GM18861 (cell line): ENCODE results near the gene SLC6A16.
"Not testable (repeated sequence)": the region's sequence is repeated elsewhere in the genome, so short reads cannot be mapped to it uniquely, and the experiment has no call there.

Experiments used
- ATAC-seq: cut with Tn5 transposase; IDR thresholded peaks from one replicate; pipeline ENCODE4 v1.9.1; 2021; ENCODE audit not compliant: unreplicated experiment

Gene SLC6A16

GRCh38 chr19:49324801-49325576 lies at the start of gene SLC6A16:
Gene SLC6A16 (minus strand): TSS chr19:49325191. CDS start chr19:49311347, 13,844 bp downstream.
- ATAC-seq, result no peak

GRCh38 chr19:49373174-49373573 lies 48.2 kb upstream of the SLC6A16 start:
- ATAC-seq, result not testable (repeated sequence)

GRCh38 chr19:49371184-49371583 lies 46.2 kb upstream of the SLC6A16 start:
- no peak for ATAC-seq

- no peak for ATAC-seq
Measured at GRCh38 chr19:49368711-49369358, 43.8 kb upstream of the SLC6A16 start.

GRCh38 chr19:49366110-49366509 lies 41.1 kb upstream of the SLC6A16 start:
- no peak for ATAC-seq

GRCh38 chr19:49364083-49364737 lies 39.2 kb upstream of the SLC6A16 start:
- ATAC-seq, result no peak

DNA sequence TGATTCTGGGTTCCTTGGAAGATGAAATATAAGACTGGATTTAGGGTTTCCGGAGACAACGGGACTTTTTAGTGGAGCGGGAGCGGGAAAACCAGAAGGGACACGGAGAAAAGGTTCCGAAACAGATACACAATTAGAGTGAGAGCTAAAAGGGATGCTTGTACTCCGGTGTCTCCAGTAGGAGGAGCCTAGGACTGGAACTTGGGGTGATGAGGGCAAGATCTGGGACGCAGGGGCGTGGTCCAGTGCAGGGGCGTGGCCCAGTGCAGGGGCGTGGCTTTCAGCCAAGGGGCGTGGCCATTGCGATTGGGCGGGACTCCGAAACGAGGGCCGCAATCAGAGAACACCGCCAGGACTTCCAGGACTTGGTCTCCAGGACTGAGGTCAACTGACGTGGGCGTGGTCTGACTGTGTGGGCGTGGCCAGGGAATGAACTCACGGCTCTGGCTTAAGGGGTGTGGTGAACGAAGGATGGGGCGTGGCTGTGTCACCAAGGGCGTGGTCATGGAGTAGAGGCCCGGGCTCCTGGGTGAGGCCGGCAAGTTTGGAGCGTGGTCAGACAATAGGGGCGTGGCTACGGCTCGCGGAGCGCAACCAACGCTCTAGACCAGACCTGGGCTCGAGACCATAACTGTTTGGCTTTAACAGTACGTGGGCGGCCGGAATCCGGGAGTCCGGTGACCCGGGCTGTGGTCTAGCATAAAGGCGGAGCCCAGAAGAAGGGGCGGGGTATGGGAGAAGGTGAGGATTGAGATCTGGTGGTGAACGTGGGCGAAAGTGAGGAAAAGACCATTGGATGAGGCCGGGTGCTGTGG lies 38.5 kb upstream of the SLC6A16 start, which contains the start of gene DKKL1:
TSS of gene DKKL1 (plus strand) at position 610 of the 815 bp plus-strand sequence. CDS start at position 732, 122 bp downstream.
- no peak for ATAC-seq

DNA sequence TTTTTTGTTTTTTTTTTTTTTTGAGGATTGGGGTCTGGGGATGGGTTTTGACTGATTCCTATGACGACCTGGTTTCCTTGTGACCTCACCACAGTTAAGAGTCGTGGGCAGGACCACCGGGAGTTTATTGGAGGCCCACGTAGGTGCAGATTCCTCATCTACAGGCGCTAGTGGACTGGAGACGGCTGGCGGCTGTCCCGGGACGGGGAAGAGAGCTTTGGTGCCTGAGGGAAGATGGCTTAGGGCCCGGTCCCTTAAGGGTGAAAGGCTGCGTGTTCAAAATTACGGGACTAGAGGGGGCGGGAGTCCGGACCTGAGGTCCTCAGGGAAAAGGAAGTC lies 37.9 kb upstream of the SLC6A16 start:
- ATAC-seq, result no peak

DNA sequence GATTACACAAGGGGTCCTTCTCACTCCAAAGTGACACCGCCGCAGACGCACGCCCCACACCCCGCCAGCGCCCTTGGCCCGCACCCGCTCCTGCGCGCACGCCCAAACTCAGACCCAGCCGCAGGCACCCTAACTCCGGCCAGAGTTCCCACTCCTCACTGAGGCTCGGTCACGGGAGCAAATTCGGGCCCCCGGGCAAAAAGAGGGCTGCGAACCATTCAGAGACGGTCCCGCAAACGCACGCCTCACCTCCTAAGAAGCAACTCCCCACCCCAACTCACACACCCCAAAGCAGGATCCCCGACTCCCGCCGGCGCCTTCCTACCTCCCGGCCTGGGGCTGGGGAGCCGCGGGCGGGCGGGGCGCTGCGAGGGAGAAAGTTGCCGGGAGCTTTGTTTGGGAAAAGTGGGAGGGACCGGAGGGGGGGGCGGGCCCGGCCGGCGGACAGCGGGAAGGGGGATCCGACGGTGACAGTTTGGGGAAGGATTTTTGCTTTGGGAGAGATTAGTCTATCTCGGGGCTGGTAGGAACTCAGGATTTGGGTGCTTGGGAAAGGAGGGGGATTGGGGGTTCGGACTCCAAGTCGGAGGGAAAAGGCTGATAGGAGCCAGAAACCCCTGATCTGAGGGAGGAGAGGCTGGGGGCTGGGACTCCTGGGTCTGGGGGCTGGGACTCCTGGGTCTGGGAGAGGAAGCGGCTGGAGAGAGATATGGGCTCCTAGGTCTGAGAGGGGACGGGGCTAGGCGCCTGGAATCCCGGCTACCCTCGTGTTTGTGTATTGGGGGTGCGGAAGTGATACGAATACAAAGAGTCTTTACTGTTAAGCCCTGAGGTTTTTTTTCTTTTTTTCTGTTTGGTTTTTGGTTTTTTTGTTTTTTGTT lies 37.3 kb upstream of the SLC6A16 start, which contains the start of gene TEAD2:
TSS of gene TEAD2 (minus strand) at position 369 of the 881 bp plus-strand sequence. CDS start 2,341 bp downstream, outside the sequence.
- ATAC-seq, result no peak

GRCh38 chr19:49361438-49362047 lies 36.6 kb upstream of the SLC6A16 start:
- no peak for ATAC-seq

DNA sequence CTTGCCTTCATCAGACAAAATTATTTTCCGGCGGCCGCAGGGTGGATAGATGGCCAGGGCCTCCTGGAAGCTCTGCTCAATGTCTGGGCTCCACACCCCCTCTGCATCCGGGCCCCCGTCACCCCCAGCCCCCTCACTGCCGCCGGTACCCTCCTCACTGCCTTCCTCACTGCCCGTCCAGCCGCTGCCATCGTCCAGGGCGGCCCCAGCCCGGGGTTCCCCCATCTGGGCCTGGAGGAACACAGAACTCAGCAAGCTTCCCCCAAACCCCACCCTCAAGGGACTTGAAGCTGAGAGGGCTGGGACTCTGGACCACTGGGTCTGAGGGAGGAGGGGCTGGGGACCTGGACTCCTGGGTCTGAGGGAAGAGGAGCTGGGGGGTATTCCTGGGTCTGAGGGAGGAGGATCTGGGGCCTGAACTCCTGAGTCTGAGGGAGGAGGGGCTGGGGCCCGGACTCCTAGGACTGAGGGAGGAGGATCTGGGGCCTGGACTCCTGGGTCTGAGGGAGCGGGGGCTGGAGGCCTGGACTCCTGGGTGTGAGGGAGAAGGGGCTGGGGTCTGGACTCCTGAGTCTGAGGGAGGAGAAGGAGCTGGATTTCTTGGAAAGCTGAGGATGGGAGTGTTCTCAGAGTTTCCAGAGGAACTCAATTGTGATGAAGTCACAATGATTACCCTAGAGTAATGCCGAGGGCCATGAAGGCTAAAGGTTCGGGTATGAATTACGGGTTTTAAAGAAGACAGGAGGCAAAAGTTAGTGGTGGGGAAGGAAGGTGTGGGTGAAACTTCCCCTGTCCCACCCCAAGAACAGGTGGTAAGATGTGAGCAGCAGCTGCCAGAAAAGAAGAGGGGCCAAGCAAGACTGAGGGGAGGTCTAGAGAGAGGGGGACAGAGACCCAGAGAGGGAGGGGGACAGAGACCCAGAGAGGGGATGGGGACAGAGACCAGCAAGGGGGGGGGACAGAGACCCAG lies 35.1 kb upstream of the SLC6A16 start:
- no peak for ATAC-seq

DNA sequence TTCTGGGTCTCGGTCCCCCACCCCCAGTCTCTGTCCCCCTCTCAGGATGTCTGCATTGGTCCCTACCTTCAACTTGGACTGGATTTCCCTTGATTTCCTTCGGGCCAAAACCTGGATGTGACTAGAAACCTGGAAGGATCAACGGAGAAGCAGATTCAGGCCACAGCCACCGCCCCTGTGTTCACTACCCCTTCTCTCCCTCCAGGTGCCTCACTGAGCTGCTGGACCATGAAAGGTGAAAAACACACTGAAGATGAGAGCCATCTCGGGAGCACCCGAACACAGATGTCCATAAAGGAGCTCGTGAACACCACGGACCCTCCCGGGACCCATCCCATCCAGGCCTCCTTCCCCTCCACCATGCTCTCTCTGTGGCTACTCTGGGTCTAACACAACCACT lies 32.2 kb upstream of the SLC6A16 start:
- no peak for ATAC-seq

- no peak for ATAC-seq
Measured at GRCh38 chr19:49356382-49356781, 31.4 kb upstream of the SLC6A16 start.

GRCh38 chr19:49355909-49356353 lies 30.9 kb upstream of the SLC6A16 start:
- ATAC-seq, result no peak

GRCh38 chr19:49349567-49349966 lies 24.6 kb upstream of the SLC6A16 start:
- ATAC-seq, result no peak

GRCh38 chr19:49348305-49349189 lies 23.6 kb upstream of the SLC6A16 start:
- no peak for ATAC-seq

DNA sequence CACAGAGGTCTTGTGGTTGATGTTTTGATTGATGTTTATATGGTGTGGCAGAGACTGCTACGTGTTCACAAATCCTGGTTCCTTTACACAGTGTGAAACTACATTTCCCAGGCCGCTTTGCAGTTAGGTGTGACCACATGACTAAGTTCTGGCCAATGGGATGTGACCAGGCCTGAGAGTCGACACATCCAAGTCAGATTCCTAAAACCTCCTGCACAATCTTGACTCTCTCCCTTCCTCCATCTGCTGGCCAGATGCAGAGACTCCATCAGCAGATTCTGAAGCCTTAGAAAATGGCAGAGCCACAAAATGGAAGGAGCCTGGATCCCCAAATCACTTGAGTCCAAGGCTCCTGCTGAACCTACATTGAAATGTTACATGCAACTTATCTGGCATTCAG lies 22.8 kb upstream of the SLC6A16 start:
- ATAC-seq, result no peak
